NCI-H774 (cell line): ENCODE measurements around the gene SLC44A4.

Experiments
- DNase-seq: peaks from one replicate; lab custom pipeline; 2025; lab: John Stamatoyannopoulos, UW

SLC44A4 gene

DNA sequence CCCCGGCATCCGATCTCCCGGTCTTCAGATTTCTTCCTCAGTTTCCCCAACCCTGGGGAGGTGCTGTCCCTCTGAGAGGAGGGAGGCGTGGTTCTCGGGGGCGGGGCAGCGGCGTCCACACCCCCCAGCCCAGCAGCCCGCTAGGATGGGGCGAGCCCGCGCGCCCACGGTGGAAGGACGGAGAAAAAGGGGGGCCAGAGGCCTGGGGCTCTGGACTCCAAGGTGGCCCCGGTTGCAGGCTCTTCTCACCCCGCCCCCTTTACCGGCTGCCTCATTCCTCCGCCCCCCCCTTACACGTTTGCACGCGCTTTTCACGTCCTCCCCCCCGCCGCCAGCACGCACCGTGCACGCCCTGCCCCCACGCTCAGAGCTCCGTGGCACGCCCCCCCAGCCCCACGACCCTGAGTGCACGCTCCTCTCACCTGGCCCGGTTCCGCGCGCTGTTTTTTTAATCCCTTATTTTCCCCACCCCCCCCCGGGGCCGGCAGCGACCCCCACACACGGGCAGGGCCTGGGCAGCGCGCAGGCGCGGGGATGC is 22.7 kb upstream of the SLC44A4 start:
- DNase-seq: peak; percentile 36

DNA sequence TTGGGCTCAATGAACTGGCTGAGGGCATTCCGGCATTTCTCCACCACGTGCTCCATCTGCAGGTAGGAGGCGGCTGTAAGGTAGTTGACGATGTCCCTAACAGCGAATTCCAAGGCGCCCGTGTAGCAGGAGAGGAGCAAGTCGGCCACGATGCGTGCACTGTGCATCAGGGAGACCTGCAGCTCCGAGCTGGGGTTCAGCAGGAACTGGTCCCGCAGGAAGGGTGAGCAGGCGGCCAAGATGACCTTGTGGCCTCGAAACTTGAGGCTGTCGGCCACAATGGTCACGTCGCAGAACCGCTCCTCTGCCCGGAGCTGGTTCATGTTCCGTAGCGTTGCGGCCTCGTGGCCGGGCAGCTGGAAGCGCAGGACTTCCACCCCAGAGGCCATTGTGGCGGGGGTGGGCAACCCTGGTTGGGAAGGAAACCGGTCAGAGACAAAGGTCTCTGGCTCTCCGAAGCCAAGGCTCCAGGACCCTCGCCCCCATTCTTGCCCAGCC is 22.2 kb upstream of the SLC44A4 start:
- DNase-seq: no peak

- DNase-seq: no peak
Measured at GRCh38 chr6:31899882-31900722, 21.3 kb upstream of the SLC44A4 start.

- DNase-seq: no peak
Measured at GRCh38 chr6:31899215-31899614, 20.4 kb upstream of the SLC44A4 start.

DNA sequence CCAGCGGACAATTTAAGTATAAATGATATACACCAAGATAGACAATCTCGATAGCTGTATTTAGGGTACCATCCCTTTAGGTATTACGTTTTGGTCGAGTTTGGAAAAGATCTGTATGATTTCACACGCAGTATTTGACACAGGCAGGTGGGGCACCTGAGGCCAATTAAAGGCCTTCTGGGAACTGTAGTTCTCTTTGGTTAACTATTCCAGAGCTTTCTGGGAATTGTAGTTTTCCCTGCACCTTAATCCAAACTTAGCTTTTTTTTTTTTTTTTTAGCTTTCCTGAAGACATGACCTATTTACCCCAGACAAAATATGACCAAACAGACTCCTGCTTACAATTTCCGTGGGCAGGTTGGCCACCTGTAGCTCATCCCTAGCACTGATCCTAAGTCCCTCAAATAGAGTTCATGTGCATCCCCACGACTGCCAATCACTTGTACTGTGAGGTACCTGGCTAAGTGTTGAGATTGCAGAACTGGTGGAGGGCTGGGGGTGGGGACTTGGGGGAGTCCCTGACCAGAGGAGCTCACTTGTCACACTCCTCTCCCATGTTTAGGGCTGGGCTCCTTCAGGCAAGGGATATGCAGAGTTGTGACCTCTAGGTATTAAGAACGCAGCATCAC is 19.7 kb upstream of the SLC44A4 start:
- peak; percentile 31 for DNase-seq

DNA sequence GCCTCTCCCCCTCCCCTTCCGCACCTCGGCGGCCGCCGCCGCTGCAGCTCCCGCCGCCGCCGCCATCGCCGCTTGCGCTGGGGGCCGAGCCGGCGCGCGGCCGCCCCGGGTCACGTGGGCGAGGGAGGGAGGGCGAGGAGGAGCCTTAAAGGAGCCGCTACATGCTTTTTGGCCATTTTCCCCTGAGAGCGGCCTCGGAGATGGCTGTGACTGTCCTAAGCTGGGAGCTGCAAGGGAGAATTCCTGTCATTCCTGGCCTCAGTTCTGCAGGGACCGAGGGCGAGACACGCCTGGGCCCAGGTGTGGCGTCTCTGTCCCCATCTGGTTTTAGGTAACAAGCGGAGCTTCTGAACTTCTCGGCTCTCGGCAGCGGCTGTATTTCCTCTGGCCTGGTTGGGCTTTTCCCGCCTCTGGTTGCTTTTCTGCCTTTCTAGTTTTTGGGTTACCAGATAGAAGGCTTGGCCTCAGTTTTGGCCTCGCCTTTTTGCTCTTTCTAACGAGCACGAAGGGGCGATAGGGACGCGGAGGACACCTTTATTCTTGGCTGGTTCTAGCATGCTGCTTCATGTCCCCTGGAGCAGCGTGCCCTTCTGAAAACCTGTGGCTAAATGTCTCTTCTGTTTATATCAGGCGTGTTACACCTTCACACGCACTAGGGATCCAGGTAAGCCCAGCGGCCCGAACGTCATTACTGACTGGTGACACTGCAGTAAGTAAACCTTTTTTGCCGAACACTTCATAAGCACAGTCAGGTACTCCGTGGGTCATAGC is 19.0 kb upstream of the SLC44A4 start, which contains the start of gene EHMT2:
Gene EHMT2 (minus strand): TSS at position 87 of the 771 bp plus-strand sequence. CDS start 21 bp downstream, at position 66.
- DNase-seq: peak; percentile 81

GRCh38 chr6:31896856-31897611 is 18.2 kb upstream of the SLC44A4 start:
- DNase-seq: no peak

DNA sequence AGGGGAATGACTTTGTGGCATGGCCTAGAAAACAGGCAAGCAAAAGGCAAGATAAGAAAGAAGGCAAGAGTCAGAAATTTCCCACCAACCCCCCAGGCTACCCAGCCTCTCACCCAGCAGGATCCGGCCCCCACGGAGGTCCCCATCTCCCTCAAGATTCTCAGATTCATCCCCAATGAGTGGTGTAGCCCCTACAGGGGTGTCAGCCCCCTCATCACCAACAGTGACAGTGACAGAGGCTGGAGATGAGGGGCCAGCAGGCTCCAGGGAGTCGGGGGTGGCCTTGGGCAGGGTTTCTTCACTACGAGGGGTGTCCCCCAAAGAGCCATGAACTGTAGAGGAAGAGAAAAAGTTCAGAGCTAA is 17.7 kb upstream of the SLC44A4 start:
- no peak for DNase-seq

- DNase-seq: no peak
Measured at GRCh38 chr6:31892821-31893220, 14.0 kb upstream of the SLC44A4 start.

GRCh38 chr6:31889331-31889972 is 10.7 kb upstream of the SLC44A4 start:
- no peak for DNase-seq

- no peak for DNase-seq
Measured at GRCh38 chr6:31888276-31889258, 9.8 kb upstream of the SLC44A4 start.

- no peak for DNase-seq
Measured at GRCh38 chr6:31887173-31888007, 8.6 kb upstream of the SLC44A4 start.

DNA sequence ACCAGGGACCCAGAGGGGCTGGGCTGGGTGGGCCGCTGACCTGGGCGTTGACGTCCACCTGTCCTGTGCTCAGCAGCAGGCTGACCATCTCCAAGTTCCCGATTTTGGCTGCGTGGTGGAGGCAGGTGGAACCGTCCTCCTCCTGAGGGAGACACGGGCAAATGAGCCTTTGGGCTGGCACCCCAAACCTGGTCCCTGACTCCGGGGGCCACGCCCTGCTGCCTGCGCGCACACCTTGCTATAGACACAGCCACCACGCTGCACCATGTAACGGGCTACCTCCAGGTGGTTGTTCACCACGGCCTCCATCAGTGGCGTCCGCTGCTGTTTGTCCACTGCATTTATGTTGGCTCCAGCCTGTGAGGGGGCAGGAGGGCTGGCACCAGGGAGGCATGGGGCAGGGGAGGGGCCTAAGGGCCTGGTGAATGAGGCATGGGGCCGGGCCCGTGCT is 7.8 kb upstream of the SLC44A4 start:
- DNase-seq: no peak

- no peak for DNase-seq
Measured at GRCh38 chr6:31884528-31885035, 5.8 kb upstream of the SLC44A4 start.

DNA sequence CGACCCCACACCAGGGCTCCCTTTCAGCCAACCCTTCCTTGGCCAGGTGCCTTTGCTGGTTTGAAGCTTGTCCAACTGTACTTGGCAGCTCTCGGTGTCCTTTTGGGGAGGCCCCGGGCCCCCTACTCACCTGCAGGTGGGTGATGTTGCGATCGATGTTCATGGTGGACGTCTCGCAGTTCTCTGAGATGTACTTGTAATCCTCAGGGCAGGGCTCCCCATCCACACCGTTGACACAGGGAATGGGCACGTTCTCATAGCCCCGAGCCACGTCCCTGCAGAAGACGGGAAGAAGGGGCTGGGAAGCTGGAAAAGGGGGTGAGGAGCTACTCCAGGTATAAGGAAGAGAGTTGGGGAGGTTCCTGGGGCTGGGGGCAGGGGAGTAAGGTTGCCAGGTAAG is 4.9 kb upstream of the SLC44A4 start:
- DNase-seq: no peak

DNA sequence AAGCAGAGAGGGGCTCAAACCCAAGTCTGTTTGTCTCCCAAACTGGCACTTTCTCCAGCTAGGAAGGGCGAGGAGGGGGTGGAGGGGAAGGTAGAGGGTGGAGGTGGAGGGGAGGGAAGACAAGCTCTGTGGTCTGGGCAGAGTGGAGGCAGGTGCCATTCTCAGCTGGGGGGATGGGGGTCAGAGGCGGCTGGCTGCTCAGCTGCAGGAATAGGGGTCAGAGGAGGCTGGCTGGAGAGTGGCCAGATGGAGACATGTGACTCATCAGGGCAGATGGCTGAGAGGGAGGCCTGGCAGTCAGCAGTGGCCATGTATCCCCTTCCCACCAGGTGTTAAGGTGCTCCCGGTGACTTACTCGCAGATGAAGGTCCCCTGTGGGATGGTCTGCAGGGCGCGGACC is 3.5 kb upstream of the SLC44A4 start:
- DNase-seq: no peak

- DNase-seq: no peak
Measured at GRCh38 chr6:31881136-31881859, 2.5 kb upstream of the SLC44A4 start.

- no peak for DNase-seq
Measured at GRCh38 chr6:31880616-31881015, 1.8 kb upstream of the SLC44A4 start.
